Endothelial cell of umbilical vein (primary cell): ENCODE results near the gene BACH2. TPM values are rescaled to one million over a fixed set of nuclear protein-coding genes. Genes with fewer than 3 reads are reported as not detected.

Experiments
- BruUV-seq: library from RNA; stranded (reverse); fragments of 400-500 nt; replicated peaks from 2 replicates; lab custom pipeline; 2021; lab: Mats Ljungman, UMichigan
- CTCF ChIA-PET: fragments of 300-600, 350-600 bp; sonication (Branson Sonifier 250); formaldehyde crosslinking; loops from one replicate; lab custom pipeline; 2021; ENCODE audit warnings: antibody characterized with exemption, inconsistent platforms; lab: Charles Lee
- POLR2A ChIA-PET: fragments of 300-600, 350-600 bp; sonication (Branson Sonifier 250); formaldehyde crosslinking; loops from one replicate; lab custom pipeline; 2021; ENCODE audit warnings: antibody characterized with exemption, inconsistent platforms; lab: Charles Lee
- DNase-seq: peaks from one replicate; pipeline ENCODE4 v3.0.0-alpha.2; 2011; ENCODE audit warnings: low read depth, low spot score
- FAIRE-seq: peaks from 2 replicates; lab custom pipeline; 2011; peaks lifted over from hg19 to GRCh38; lab: Jason Lieb, UNC
- H2AFZ ChIP-seq: 2 replicates; pipeline ENCODE4 v1.6.0; 2012; ENCODE audit warnings: low read depth, low read length, control low read depth, inconsistent platforms
- H3K27ac ChIP-seq: 2 replicates; pipeline ENCODE4 v1.5.1; 2011; ENCODE audit warnings: low read depth, mild to moderate bottlenecking, control low read depth, low read length, moderate library complexity; ENCODE audit not compliant: insufficient read depth
- H3K27me3 ChIP-seq, 2 experiments: 2 replicates each; pipeline versions ENCODE4 v1.6.0 to v1.6.1; 2011; ENCODE audit warnings: low read length in 2 of 2, mixed read lengths in 1 of 2; ENCODE audit not compliant: control insufficient read depth in 2 of 2, insufficient read depth in 2 of 2
- H3K36me3 ChIP-seq, 2 experiments: 2 replicates in 1 of 2; 3 replicates in 1 of 2; pipeline ENCODE4 v1.5.1; 2011; ENCODE audit warnings: low read length in 2 of 2, mild to moderate bottlenecking in 1 of 2, moderate library complexity in 1 of 2; ENCODE audit not compliant: control insufficient read depth in 2 of 2, insufficient read depth in 2 of 2; ENCODE audit errors: extremely low read depth in 1 of 2
- H3K4me1 ChIP-seq: 3 replicates; pipeline ENCODE4 v1.5.1; 2011; ENCODE audit warnings: mild to moderate bottlenecking, low read length; ENCODE audit not compliant: control insufficient read depth, insufficient read depth; ENCODE audit errors: extremely low read depth
- H3K4me2 ChIP-seq: 2 replicates; pipeline ENCODE4 v1.6.1; 2011; ENCODE audit warnings: low read length, control low read depth, mixed read lengths; ENCODE audit not compliant: insufficient read depth
- H3K4me3 ChIP-seq, 3 experiments: fragments of 200-600 bp in 1 of 3; sonication (generic), shearing (Covaris generic) in 1 of 3; replicated peaks in 1 of 3; 2 replicates each; pipeline ENCODE4 v1.5.1; 2011 to 2016; ENCODE audit warnings: control low read depth in 3 of 3, low read length in 3 of 3, mild to moderate bottlenecking in 2 of 3, inconsistent platforms in 1 of 3, low read depth in 1 of 3, moderate library complexity in 1 of 3; ENCODE audit not compliant: insufficient read depth in 1 of 3
- H3K79me2 ChIP-seq: 2 replicates; pipeline ENCODE4 v1.6.0; 2012; ENCODE audit warnings: low read length, inconsistent platforms; ENCODE audit not compliant: control insufficient read depth, insufficient read depth
- H3K9ac ChIP-seq: replicated peaks from 2 replicates; pipeline ENCODE3; 2011; ENCODE audit warnings: low read length, control low read depth; ENCODE audit not compliant: insufficient read depth; ENCODE audit errors: extremely low read depth
- H3K9me1 ChIP-seq: replicated peaks from 3 replicates; pipeline ENCODE4 v1.6.0; 2011; ENCODE audit warnings: mild to moderate bottlenecking, low read length; ENCODE audit not compliant: control insufficient read depth, insufficient read depth; ENCODE audit errors: extremely low read depth
- H3K9me3 ChIP-seq: replicated peaks from 2 replicates; pipeline ENCODE4 v1.5.1; 2012; ENCODE audit warnings: low read length, inconsistent platforms; ENCODE audit not compliant: control insufficient read depth, insufficient read depth
- H4K20me1 ChIP-seq: replicated peaks from 2 replicates; pipeline ENCODE3; 2011; ENCODE audit warnings: mild to moderate bottlenecking, low read length; ENCODE audit not compliant: control insufficient read depth, insufficient read depth; ENCODE audit errors: extremely low read depth
- CTCF ChIP-seq, 2 donors: IDR thresholded peaks; 1 replicate in 1 of 2; 2 replicates in 1 of 2; pipeline ENCODE4 v1.5.1; 2011; ENCODE audit warnings: low read length in 2 of 2, mild to moderate bottlenecking in 2 of 2, moderate library complexity in 2 of 2, control low read depth in 1 of 2, inconsistent platforms in 1 of 2, low read depth in 1 of 2; ENCODE audit not compliant: insufficient read depth in 1 of 2; ENCODE audit errors: extremely low read depth in 1 of 2
- EZH2 ChIP-seq: IDR thresholded peaks from 2 replicates; pipeline ENCODE4 v1.6.1; 2012; ENCODE audit warnings: borderline replicate concordance, low read depth, mild to moderate bottlenecking, moderate library complexity, low read length, inconsistent platforms; ENCODE audit not compliant: severe bottlenecking
- dilution Hi-C: fragments of 300-500 bp; cut with MboI; formaldehyde crosslinking; loops from one replicate; pipeline ENCODE4 v1.15.0; 2019; ENCODE audit warnings: low sequenced_read_pairs; ENCODE audit not compliant: extremely low pct_ligation_motif_present
- intact Hi-C: fragments of 100-400 bp; cut with micrococcal nuclease; formaldehyde crosslinking; loops from one replicate; pipeline ENCODE4 v1.10.0; 2022
- polyA plus RNA-seq, 4 experiments: library from polyadenylated mRNA; depleted of rRNA in 3 of 4; stranded (reverse) in 3 of 4; unstranded in 1 of 4; fragments of >200 nt; gene quantifications; 2 replicates each; pipeline versions ENCODE4 v1.2.1 to v1.2.3, GENCODE V29; 2011 to 2012; ENCODE audit warnings: missing spikeins in 1 of 4
- total RNA-seq: library from RNA; stranded (reverse); gene quantifications from 2 replicates; pipeline ENCODE4 v1.2.3, GENCODE V29; 2021

Gene BACH2
- total and polyA plus RNA-seq, 2 donors (not counting 3 experiments of a cell fraction or from before 2014, with no cell fraction given): 1.7 to 5.6 TPM

GRCh38 chr6:90286884-90287488, 9.7 kb downstream of the BACH2 start:
- ChIA-PET CTCF (interaction anchor here (0.6 to 6.7 kb wide), 5 partner anchors 8 to 192 kb away, joined by 3 to 48 read pairs (median 3); no protein-coding TSS in a partner anchor), POLR2A (no interaction called here)
- no peak overlapping the region for H3K9ac ChIP-seq
- H3K4me2 ChIP-seq: no peak overlapping the region
- intact Hi-C loops (loop anchor here (1.0 to 5.0 kb wide), 4 partner anchors 106 to 295 kb away; no protein-coding TSS in a partner anchor), dilution Hi-C loops (no loop called here)
- H3K36me3 ChIP-seq: no peaks in the 10 kb centered on the region
- peak; percentile 27 for DNase-seq
- no peaks in the 10 kb centered on the region for H3K27me3 ChIP-seq
- H3K27ac ChIP-seq: no peak overlapping the region
- no peaks in the 10 kb centered on the region for H3K79me2 ChIP-seq
- no peaks in the 10 kb centered on the region for H4K20me1 ChIP-seq
- no peaks in the 10 kb centered on the region for H3K9me3 ChIP-seq
- no peak overlapping the region for H2AFZ ChIP-seq
- no peak for TF ChIP-seq EZH2
- peak; percentile 58 to 66 for TF ChIP-seq CTCF (IDR thresholded peaks at IDR 0.05; ENCODE audit: extremely low read depth in 1 of 2, insufficient read depth in 1 of 2, low read depth in 1 of 2, low read length in 2 of 2)
- BruUV-seq: no TSS peak
- no peak for FAIRE-seq
- H3K4me3 ChIP-seq: no peak overlapping the region
- peaks cover 26% of the 10 kb centered on the region for H3K4me1 ChIP-seq
- no peaks in the 10 kb centered on the region for H3K9me1 ChIP-seq
